CD4-positive, alpha-beta T cell treated with Interleukin-12 subunit alpha and Interleukin-12 subunit beta, for 1 hour (primary cell): Measurements from ENCODE around the gene KCNN3.

ENCODE experiments used
- DNase-seq: peaks from one replicate; pipeline ENCODE4 v3.0.0-alpha.2; 2020

Gene KCNN3

GRCh38 chr1:154878371-154879037 lies 8.4 kb upstream of the KCNN3 start:
- peak; percentile 74 for DNase-seq

GRCh38 chr1:154877370-154877974 lies 7.4 kb upstream of the KCNN3 start:
- no peak for DNase-seq

GRCh38 chr1:154876842-154877369 lies 6.8 kb upstream of the KCNN3 start:
- DNase-seq: no peak

- no peak for DNase-seq
Observed at GRCh38 chr1:154874465-154874864, 4.4 kb upstream of the KCNN3 start.

GRCh38 chr1:154873321-154873950 lies 3.4 kb upstream of the KCNN3 start:
- DNase-seq: no peak

- no peak for DNase-seq
Observed at GRCh38 chr1:154871374-154871773, 1.3 kb upstream of the KCNN3 start.

- DNase-seq: no peak
Observed at GRCh38 chr1:154870734-154871133, 653 bp upstream of the KCNN3 start.

- DNase-seq: no peak
Observed at GRCh38 chr1:154869351-154870114, 548 bp downstream of the KCNN3 start.

GRCh38 chr1:154867841-154868605 lies 2.1 kb downstream of the KCNN3 start:
- no peak for DNase-seq

GRCh38 chr1:154867064-154867825 lies 2.8 kb downstream of the KCNN3 start:
- no peak for DNase-seq

GRCh38 chr1:154866257-154867063 lies 3.6 kb downstream of the KCNN3 start:
- no peak for DNase-seq

GRCh38 chr1:154865442-154866256 lies 4.4 kb downstream of the KCNN3 start:
- no peak for DNase-seq

GRCh38 chr1:154864189-154864975 lies 5.7 kb downstream of the KCNN3 start:
- DNase-seq: no peak

- peak; percentile 40 for DNase-seq
Observed at GRCh38 chr1:154863315-154864174, 6.5 kb downstream of the KCNN3 start.

GRCh38 chr1:154862907-154863306 lies 7.2 kb downstream of the KCNN3 start:
- no peak for DNase-seq

GRCh38 chr1:154861607-154862094 lies 8.4 kb downstream of the KCNN3 start:
- DNase-seq: no peak

- no peak for DNase-seq
Observed at GRCh38 chr1:154860156-154860870, 9.8 kb downstream of the KCNN3 start.
